HG02678 (cell line): ENCODE measurements around the gene ETS1.
"Not testable (repeated sequence)": the region's sequence is repeated elsewhere in the genome, so short reads cannot be mapped to it uniquely, and the experiment has no call there.

ENCODE experiments used
- ATAC-seq: cut with Tn5 transposase; IDR thresholded peaks from one replicate; pipeline ENCODE4 v1.9.1; 2021; ENCODE audit warnings: mild to moderate bottlenecking, moderate library complexity; ENCODE audit not compliant: unreplicated experiment

Gene ETS1

DNA sequence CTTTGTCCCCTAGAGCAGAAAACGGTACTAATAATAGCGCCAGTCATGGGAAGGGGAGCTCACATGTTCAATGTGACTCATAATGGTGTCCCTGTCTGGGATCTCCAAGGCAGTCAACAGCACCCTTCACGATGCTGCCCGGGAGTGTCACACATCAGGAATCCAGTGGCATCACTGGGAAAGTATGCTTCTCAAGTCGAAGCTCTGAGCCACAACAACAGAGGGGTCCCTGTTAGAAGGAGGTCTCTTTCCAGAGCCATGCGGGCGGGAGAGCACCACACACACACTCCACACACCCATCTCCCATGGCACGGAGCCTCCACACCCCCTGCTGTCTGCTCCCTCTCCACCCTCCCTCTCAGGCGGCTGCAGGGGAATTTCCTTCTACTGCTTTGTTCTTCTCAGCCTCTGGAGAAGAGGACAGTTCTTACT is 119.7 kb downstream of the ETS1 start:
- ATAC-seq = no peak

DNA sequence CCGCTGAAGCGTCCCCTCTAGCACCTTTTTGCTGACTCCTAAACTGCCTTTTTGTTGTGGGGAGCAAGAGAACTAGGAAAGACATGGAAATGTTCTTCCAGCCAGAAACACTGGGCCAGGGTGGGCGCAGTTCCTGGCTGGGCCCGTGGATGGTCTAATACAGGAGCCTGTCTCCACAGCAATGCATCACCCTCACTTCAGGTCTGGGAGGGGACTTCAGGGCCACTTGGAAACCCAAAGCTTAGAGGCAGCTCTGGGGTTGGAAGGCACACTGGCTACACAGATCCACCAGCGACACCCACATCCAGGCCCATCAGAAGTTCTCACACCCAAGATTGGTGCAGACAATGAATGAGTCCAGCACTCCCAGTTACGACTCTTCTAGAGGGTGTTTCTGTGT is 120.3 kb downstream of the ETS1 start:
- ATAC-seq = no peak

DNA sequence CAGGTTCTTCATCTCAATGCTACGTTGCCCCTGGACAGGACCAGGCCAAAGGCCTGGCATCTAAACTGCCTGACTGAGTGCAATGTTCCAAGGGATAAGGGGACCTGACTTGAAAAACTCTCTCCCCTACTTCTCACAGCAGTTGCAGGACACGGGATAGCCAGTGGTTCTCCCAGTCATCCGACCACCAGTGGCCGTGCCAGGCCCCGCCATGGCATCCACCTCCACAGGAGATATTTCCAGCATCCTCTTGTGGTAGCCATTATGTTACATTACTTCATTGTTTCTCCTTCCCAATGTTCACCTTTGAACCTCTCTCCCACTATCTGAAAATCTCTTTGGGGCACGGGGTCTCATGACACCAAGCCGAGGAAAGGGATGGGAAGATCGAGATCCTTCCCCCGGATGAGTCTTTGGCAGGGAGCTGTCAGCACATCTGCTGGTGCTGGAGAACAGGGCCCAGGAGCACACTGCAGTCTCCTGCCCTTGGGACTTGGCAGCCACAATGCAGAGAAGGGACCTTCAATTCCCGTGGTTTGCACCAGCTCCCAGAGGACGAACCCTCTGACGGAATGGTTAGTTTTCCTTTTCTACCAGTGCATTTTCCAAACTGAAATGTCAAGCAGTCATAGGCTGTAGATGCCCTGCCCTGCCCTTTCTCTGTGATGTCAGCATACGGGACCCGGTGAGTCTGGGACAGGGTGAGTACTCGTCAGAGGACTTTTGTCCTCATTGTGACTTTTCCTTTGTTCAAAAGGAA is 121.2 kb downstream of the ETS1 start:
- ATAC-seq = no peak

- ATAC-seq = no peak
These were observed 121.8 kb downstream of the ETS1 start for GRCh38 chr11:128465531-128465930.

DNA sequence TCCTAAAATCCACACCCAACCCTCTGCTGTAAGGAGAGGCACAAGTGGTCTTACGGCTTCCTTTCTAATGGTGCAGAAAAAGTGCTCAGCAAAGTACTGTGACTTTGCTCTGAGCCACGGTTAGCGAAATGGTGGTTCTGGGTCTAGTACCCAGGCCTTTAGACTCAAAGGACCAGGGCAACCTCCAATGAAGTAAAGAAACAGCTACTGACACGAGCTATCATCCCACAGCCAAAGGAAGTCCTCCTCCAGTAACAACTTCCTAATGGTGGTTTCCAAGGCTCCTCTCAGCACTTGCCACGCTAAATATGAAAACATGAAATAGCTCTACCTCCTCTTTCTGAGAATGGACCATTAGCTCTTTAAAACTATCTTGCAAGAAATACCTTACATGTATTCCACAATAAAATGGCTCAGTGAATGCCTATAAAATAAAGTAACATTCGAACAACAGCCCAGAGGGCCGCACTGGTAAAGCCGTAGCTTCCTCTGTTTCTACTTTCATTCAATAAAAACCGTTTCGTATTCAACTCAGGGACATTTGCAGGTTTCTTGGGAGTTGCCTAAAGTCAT is 122.4 kb downstream of the ETS1 start:
- no peak for ATAC-seq

GRCh38 chr11:128463979-128464378 is 123.4 kb downstream of the ETS1 start:
- no peak for ATAC-seq

DNA sequence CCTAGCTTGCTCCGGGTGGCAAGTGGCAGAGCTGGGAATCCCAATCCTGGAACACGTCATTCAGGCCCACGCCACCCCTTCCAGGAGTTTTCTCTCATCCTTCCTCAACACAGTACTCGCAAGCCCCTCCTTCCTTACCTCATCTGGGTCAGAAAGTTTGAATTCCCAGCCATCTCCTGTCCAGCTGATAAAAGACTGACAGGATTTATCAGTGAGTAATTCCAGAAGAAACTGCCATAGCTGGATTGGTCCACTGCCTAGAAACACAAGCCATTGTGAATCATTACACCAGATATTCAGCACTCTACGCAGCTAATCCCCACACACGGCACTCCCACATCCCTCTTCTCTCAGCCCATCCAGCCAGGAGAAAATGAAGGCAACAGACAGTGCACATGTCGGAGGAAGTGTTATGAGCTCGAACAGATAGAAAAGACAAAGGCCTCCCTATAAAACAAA is 124.0 kb downstream of the ETS1 start:
- no peak for ATAC-seq

DNA sequence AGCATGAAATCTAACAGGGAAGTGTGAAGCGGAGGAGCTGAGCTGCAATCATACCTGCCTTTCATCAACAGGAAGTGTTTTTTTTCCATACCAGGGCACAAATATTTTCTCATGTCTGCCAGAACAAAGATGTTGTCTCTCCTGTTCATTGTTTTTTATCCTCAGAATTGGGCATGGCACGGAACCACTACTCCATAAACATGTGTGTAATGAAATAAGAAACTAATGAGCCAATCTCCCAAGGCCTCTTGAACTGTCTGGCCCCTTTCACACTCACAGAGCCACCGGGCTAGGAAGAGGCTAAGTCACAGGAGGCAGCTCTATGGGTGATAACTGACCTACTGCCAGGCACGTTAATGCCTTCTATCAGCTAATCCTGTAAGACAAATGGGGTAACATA is 124.4 kb downstream of the ETS1 start:
- no peak for ATAC-seq

DNA sequence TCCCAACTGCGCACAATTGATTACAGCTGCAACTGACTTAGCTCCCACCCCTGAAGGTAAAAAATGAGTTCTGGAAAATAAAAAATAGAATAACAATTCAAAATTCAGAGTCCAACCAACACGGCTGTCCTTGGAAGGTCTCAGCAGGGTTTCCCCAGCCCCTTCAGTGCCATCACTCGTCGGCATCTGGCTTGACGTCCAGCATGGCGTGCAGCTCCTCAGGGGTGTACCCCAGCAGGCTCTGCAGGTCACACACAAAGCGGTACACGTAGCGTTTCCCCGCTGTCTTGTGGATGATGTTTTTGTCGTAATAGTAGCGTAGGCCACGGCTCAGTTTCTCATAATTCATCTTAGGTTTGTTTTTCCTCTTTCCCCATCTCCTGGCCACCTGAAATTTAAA is 125.2 kb downstream of the ETS1 start:
- no peak for ATAC-seq

GRCh38 chr11:128458321-128458720 is 129.0 kb downstream of the ETS1 start:
- no peak for ATAC-seq

- ATAC-seq = no peak
These were observed 129.5 kb downstream of the ETS1 start for GRCh38 chr11:128457874-128458273.

DNA sequence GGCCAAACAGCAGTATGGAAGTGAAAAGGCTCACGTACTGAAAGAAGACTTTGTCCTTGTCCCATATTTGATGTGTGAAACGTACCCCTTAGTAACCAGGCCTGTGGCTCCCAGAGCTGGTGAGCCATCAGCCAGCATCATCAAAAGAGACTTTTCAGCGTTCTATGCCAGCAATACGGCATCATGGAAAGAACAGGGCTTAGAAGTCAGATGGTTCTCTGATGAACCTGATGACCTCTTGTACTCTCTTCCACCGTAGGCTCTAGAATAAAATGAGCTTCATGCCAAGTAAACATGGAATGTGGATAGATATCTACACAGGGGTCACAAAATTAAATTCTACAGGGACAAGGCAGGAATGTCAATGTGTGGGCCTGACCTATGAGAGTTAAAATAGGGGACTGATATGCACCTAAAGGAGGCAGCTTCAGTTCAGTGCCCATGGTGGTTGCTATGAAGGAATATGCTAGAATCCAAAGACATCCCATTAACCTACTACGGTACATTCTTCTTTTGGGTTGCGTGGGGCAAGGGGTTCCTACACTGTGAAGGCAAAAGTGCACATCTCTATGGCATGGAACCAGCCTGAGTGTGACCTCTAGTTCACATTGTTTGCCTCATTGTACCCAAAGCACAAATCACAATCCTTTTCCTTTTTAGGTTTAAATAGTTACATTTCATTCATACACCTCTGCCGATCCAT is 130.6 kb downstream of the ETS1 start:
- no peak for ATAC-seq

DNA sequence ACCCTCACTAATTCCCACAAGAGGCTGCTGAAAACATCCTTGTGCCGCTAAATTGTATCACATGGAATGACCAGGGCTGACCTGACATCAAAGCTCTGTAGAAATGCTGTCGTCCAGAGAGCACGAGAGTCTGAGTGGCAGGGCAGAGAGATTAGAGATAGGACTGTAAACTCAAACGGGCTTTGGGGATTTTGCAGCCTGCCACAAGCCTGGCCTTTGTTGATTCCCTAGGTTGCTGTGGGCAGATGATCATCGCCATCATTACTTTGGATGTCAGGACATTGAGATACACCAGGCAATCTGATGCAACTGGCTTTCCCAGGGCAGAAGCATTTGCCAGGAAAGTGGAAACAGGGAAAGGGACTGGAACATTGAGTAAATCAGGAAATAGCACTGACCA is 131.6 kb downstream of the ETS1 start:
- ATAC-seq = no peak

GRCh38 chr11:128453444-128454336 is 133.7 kb downstream of the ETS1 start:
- no peak for ATAC-seq

DNA sequence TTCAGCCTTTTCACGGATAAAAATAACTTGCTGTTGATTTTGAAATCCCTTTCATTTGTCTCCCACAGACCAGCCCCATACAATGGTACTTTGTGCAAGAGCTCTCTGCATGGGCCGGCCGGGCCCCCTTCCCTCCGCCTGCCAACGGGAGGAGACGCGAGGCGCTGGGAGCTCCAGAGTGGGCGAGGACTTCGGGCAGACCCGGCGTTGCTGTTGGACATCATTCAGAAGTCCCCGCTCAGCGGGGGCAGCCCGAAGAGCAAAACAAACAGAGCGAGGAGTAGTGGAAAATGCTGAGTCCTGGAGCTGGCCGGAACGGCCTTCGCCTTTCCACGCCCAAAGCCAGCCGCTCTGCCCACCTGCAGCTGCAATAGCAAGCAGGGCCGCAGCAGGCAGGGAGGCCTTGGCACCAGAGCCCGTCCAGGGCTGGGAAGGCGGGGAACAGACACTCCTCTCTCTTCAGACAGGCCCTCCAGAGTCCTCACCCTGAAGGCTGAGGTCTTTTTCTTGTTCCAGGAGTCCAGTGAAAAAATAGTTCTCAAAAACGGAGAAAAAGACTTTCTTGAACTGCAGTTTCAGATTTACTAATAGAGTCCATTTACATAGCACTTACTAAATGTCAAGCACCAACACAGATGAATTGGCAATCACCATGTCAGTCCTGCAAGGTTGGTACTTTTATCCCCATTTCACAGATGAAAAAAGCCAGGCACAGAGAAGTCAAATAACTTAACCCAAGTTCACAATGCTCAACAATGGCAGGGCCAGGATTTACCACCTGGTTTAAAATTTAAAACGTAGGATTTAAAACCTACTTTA is 135.5 kb downstream of the ETS1 start:
- no peak for ATAC-seq

- ATAC-seq = no peak
These were observed 136.3 kb downstream of the ETS1 start for GRCh38 chr11:128450882-128451651.

DNA sequence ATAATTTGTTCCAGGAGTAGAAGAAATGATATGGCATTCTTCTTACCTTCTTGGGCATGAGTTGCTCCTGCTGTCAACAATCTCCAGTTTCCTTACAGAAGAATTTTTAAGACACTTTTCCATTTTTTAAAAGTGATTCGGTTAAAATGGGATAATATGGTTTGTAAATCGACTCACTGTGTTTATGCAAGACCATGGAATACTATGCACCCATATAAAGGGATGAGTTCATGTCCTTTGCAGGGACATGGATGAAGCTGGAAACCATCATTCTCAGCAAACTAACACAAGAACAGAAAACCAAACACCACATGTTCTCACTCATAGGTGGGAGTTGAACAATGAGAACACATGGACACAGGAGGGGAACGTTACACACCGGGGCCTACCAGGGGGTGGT is 136.9 kb downstream of the ETS1 start:
- not testable (repeated sequence) for ATAC-seq

DNA sequence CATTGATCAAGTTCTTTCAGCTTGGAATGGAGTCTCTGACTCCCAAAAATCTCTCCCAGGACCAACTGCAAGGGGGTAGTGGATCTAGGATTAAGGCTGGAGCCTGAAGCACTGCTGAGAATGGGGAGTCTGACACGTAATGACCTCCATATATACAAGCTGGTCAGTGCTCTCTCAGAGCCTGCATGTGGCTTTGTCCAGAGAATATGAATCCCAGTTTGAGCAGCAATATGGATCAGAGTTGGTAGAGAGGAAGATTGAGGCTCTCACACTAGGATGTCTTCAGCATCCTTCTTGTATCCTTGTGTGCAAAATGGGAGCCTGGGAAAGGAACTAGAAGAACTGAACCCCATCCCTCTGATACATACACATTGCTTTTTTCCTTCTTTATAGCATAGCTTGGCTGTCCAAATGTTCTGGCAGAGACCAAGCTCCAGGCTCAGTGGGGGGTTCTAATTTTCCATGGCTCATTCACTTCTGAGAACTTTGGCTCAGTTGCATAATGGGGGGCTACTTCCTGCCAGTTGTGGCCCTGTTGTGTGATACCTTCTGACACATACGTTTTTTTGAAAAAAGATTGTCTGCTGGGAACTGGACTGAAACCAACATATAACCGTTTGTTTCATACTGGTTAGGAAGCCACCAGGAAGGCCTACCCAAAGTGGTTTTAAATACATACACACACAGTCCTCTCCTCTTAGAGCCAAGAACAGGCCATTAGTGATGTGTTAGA is 138.2 kb downstream of the ETS1 start:
- ATAC-seq = no peak
